GM12878 (cell line): ENCODE data around the gene ZNF710. TPM values are rescaled to one million over a fixed set of nuclear protein-coding genes. Genes with fewer than 3 reads are reported as not detected.

Experiments used
- ATAC-seq: fragments of 200-7000 bp; cut with Tn5 transposase; 3 replicates; pipeline ENCODE4 v1.9.1; 2020; ENCODE audit warnings: mild to moderate bottlenecking, moderate library complexity
- BruUV-seq: library from RNA; stranded (reverse); fragments of 400-500 nt; replicated peaks from 2 replicates; lab custom pipeline; 2021; lab: Mats Ljungman, UMichigan
- CTCF ChIA-PET: fragments of 300-600 bp; sonication (Branson Sonifier 250); formaldehyde crosslinking; extraction: SDS; loops from one replicate; lab custom pipeline; 2021; ENCODE audit warnings: inconsistent platforms; lab: Yijun Ruan, JAX
- POLR2A ChIA-PET: fragments of 350-600 bp; formaldehyde crosslinking; extraction: SDS; loops from one replicate; lab custom pipeline; 2021; ENCODE audit warnings: inconsistent platforms; lab: Charles Lee
- RAD21 ChIA-PET: fragments of 300-600 bp; sonication (Branson Sonifier 250); formaldehyde crosslinking; loops from one replicate; lab custom pipeline; 2023; ENCODE audit warnings: antibody characterized with exemption; ENCODE audit not compliant: unreplicated experiment; lab: Charles Lee
- SMC1A ChIA-PET: fragments of 300-600 bp; sonication (Branson Sonifier 250); formaldehyde crosslinking; loops from one replicate; lab custom pipeline; 2023; ENCODE audit not compliant: unreplicated experiment, uncharacterized antibody; lab: Charles Lee
- DNase-seq: peaks from one replicate; pipeline ENCODE4 v3.0.0-alpha.2; 2011; ENCODE audit warnings: low read depth, low spot score
- FAIRE-seq: peaks from 3 replicates; lab custom pipeline; 2011; peaks lifted over from hg19 to GRCh38; lab: Jason Lieb, UNC
- H2AFZ ChIP-seq: 2 replicates; pipeline ENCODE4 v1.6.0; 2011; ENCODE audit warnings: low read depth, low read length, control low read depth; ENCODE audit not compliant: control insufficient read depth
- H3K27ac ChIP-seq: 2 replicates; pipeline ENCODE4 v1.5.1; 2011; ENCODE audit warnings: control low read depth; ENCODE audit not compliant: control insufficient read depth, insufficient read depth
- H3K27me3 ChIP-seq, 2 experiments: replicated peaks in 1 of 2; 2 replicates each; pipeline versions ENCODE4 v1.6.0 to v1.6.1; 2011; ENCODE audit warnings: low read length in 1 of 2; ENCODE audit not compliant: control insufficient read depth in 2 of 2, insufficient read depth in 2 of 2
- H3K36me3 ChIP-seq, 2 experiments: 2 replicates each; pipeline ENCODE4 v1.5.1; 2011; ENCODE audit warnings: low read length in 1 of 2; ENCODE audit not compliant: control insufficient read depth in 2 of 2, insufficient read depth in 2 of 2
- H3K4me1 ChIP-seq: 2 replicates; pipeline ENCODE4 v1.6.1; 2011; ENCODE audit warnings: mild to moderate bottlenecking, low read length, moderate library complexity, mixed read lengths; ENCODE audit not compliant: control insufficient read depth, insufficient read depth
- H3K4me2 ChIP-seq: 2 replicates; pipeline ENCODE4 v1.6.0; 2011; ENCODE audit warnings: control low read depth; ENCODE audit not compliant: control insufficient read depth, insufficient read depth
- H3K4me3 ChIP-seq: fragments of 200-600 bp; sonication (generic); 2 replicates; pipeline ENCODE4 v1.5.1; 2016
- H3K79me2 ChIP-seq: 2 replicates; pipeline ENCODE4 v1.6.0; 2011; ENCODE audit warnings: low read length; ENCODE audit not compliant: control insufficient read depth, insufficient read depth
- H3K9ac ChIP-seq: 2 replicates; pipeline ENCODE4 v1.8.0; 2011; ENCODE audit warnings: low read length, control low read depth, mixed read lengths; ENCODE audit not compliant: control insufficient read depth, insufficient read depth
- H3K9me3 ChIP-seq: replicated peaks from 3 replicates; pipeline ENCODE4 v1.5.1; 2011; ENCODE audit warnings: mild to moderate bottlenecking, low read length; ENCODE audit not compliant: control insufficient read depth, insufficient read depth
- H4K20me1 ChIP-seq: 2 replicates; pipeline ENCODE4 v1.6.0; 2011; ENCODE audit not compliant: control insufficient read depth, insufficient read depth
- ASH2L ChIP-seq: fragments of 300-600, 200-600 bp; sonication (generic); IDR thresholded peaks from 2 replicates; pipeline ENCODE4 v1.6.1; 2017; ENCODE audit warnings: low read depth, mild to moderate bottlenecking, borderline replicate concordance
- BMI1 ChIP-seq: fragments of 450-650 bp; IDR thresholded peaks from 2 replicates; pipeline ENCODE4 v1.6.1; 2016; ENCODE audit warnings: mild to moderate bottlenecking, moderate library complexity, borderline replicate concordance
- CHD2 ChIP-seq: IDR thresholded peaks from 2 replicates; pipeline ENCODE4 v1.6.1; 2011; ENCODE audit warnings: low read depth, low read length, improper control_type of control experiment, borderline replicate concordance
- CREB1 ChIP-seq: IDR thresholded peaks from 2 replicates; pipeline ENCODE4 v1.6.1; 2012; ENCODE audit warnings: low read depth, mild to moderate bottlenecking, inconsistent platforms
- EP300 ChIP-seq, 2 experiments: fragments of 150-350 bp in 1 of 2; IDR thresholded peaks; 2 replicates each; pipeline ENCODE4 v1.6.1; 2011 to 2012; ENCODE audit warnings: low read depth in 2 of 2, low read length in 2 of 2, borderline replicate concordance in 1 of 2, improper control_type of control experiment in 1 of 2, inconsistent platforms in 1 of 2; ENCODE audit not compliant: control insufficient read depth in 1 of 2
- IKZF1 ChIP-seq: fragments of 450-650 bp; conservative IDR thresholded peaks from 2 replicates; pipeline ENCODE4 v1.6.1; 2017; ENCODE audit warnings: antibody characterized with exemption, mild to moderate bottlenecking
- KLF5 ChIP-seq: fragments of 450-650 bp; IDR thresholded peaks from 2 replicates; pipeline ENCODE4 v1.6.1; 2014; ENCODE audit warnings: mild to moderate bottlenecking; ENCODE audit not compliant: partially characterized antibody
- MTA2 ChIP-seq: fragments of 450-650 bp; IDR thresholded peaks from 2 replicates; pipeline ENCODE4 v1.6.1; 2016; ENCODE audit warnings: low read depth, mild to moderate bottlenecking, moderate library complexity
- NFYA ChIP-seq: IDR thresholded peaks from 2 replicates; pipeline ENCODE4 v1.6.1; 2011; ENCODE audit warnings: low read depth, mild to moderate bottlenecking, low read length, improper control_type of control experiment, borderline replicate concordance
- RAD51 ChIP-seq: fragments of 450-650 bp; IDR thresholded peaks from 2 replicates; pipeline ENCODE4 v1.6.1; 2016; ENCODE audit warnings: moderate library complexity, mild to moderate bottlenecking, inconsistent platforms
- RCOR1 ChIP-seq: conservative IDR thresholded peaks from 2 replicates; pipeline ENCODE4 v1.6.1; 2012; ENCODE audit warnings: low read depth, low read length, improper control_type of control experiment
- RFX5 ChIP-seq: IDR thresholded peaks from 2 replicates; pipeline ENCODE4 v1.6.1; 2011; ENCODE audit warnings: low read depth, low read length, improper control_type of control experiment
- ZNF24 ChIP-seq: fragments of 450-650 bp; IDR thresholded peaks from 2 replicates; pipeline ENCODE4 v1.6.1; 2017; ENCODE audit warnings: antibody characterized with exemption, mild to moderate bottlenecking
- WGBS: methylation state at CpG from one replicate; pipeline ENCODE4 v1.1.6; 2016; ENCODE audit warnings: low lambda C conversion rate; ENCODE audit not compliant: insufficient replicate concordance, insufficient coverage; ENCODE audit errors: missing lambda C conversion rate; 5-methylcytosine and 5-hydroxymethylcytosine counted together
- in situ Hi-C: fragments of 300-500 bp; cut with MboI; formaldehyde crosslinking; loops from 9 replicates; pipeline ENCODE4 v1.14.3; 2018; ENCODE audit warnings: mixed read lengths
- intact Hi-C: fragments of 100-400 bp; cut with micrococcal nuclease; formaldehyde crosslinking; loops from one replicate; pipeline ENCODE4 v1.14.2; 2022; ENCODE audit not compliant: unreplicated experiment
- polyA plus RNA-seq, 11 experiments: library from polyadenylated mRNA; depleted of rRNA in 4 of 11; unstranded in 6 of 11; stranded (reverse) in 5 of 11; fragments of >200 nt; fragmentation: Nextera tagmentation in 4 of 11; fragmentation: Illumina TruSeq in 1 of 11; extraction: Ambion mirVana in 4 of 11; extraction: Trizol in 1 of 11; gene quantifications; 1 replicate in 1 of 11; 2 replicates in 10 of 11; pipeline versions ENCODE4 v1.2.1 to v1.2.3, GENCODE V29; 2011 to 2016; ENCODE audit warnings: inconsistent platforms in 2 of 11, missing spikeins in 2 of 11, low read depth in 1 of 11
- total RNA-seq, 4 experiments: library from RNA; depleted of rRNA in 3 of 4; stranded (reverse); fragments of >200 nt in 3 of 4; fragmentation: Illumina TruSeq in 1 of 4; extraction: Trizol in 1 of 4; gene quantifications; 2 replicates each; pipeline versions ENCODE4 v1.2.1 to v1.2.3, GENCODE V29; 2013 to 2021
- TF ChIP-seq, protein P1 (sequence below): IDR thresholded peaks from 2 replicates; pipeline ENCODE4 v1.6.1; 2012; ENCODE audit warnings: low read depth, low read length, improper control_type of control experiment
- TF ChIP-seq, protein P2 (sequence below): fragments of 450-650 bp; IDR thresholded peaks from 2 replicates; pipeline ENCODE4 v1.6.1; 2018; ENCODE audit warnings: borderline replicate concordance, mild to moderate bottlenecking; ENCODE audit not compliant: partially characterized antibody

The ZNF710 gene
- total and polyA plus RNA-seq, 10 of the 15 experiments (the other 5 are each of a cell fraction or from before 2014, with no cell fraction given): 1.4 to 43.5 (median 9.8) TPM

- WGBS: 93% methylated on average over 37 of the region's 37 CpGs
- in situ Hi-C loops: no loop called here
- no peak overlapping the region for H3K4me2 ChIP-seq
- H3K36me3 ChIP-seq: peaks cover 16% of the 10 kb centered on the region in 2 experiments; a peak in 3 of 4 replicates
- H3K27ac ChIP-seq: no peak overlapping the region
- peaks cover 3% of the 10 kb centered on the region for H3K79me2 ChIP-seq
- no TSS peak for BruUV-seq
- FAIRE-seq: no peak
- CTCF ChIA-PET: interaction anchor here (7.5 kb wide), 1 partner anchor 169 kb away, joined by 85 read pairs; no protein-coding TSS in a partner anchor
- H3K4me1 ChIP-seq: peaks cover 7% of the 10 kb centered on the region
- H4K20me1 ChIP-seq: no peaks in the 10 kb centered on the region
- RAD21 ChIA-PET: no interaction called here
- SMC1A ChIA-PET: no interaction called here
- no peaks in the 10 kb centered on the region for H3K9me3 ChIP-seq
- TF ChIP-seq CHD2: no peak
- no peak for TF ChIP-seq KLF5
- TF ChIP-seq, protein P1, sequence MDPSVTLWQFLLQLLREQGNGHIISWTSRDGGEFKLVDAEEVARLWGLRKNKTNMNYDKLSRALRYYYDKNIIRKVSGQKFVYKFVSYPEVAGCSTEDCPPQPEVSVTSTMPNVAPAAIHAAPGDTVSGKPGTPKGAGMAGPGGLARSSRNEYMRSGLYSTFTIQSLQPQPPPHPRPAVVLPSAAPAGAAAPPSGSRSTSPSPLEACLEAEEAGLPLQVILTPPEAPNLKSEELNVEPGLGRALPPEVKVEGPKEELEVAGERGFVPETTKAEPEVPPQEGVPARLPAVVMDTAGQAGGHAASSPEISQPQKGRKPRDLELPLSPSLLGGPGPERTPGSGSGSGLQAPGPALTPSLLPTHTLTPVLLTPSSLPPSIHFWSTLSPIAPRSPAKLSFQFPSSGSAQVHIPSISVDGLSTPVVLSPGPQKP: no peak
- TF ChIP-seq EP300 (IDR thresholded peaks at IDR 0.05; ENCODE audit: borderline replicate concordance in 1 of 2, control insufficient read depth in 1 of 2, low read depth in 2 of 2, low read length in 2 of 2): no peak
- no peak for TF ChIP-seq NFYA
- no peak for TF ChIP-seq CREB1
- no peak for TF ChIP-seq ZNF24
- no peak for TF ChIP-seq RFX5
- TF ChIP-seq RCOR1: no peak
- no peak for TF ChIP-seq RAD51
- no peak for TF ChIP-seq MTA2
- TF ChIP-seq ASH2L: no peak
- no peak for TF ChIP-seq BMI1
- TF ChIP-seq, protein P2, sequence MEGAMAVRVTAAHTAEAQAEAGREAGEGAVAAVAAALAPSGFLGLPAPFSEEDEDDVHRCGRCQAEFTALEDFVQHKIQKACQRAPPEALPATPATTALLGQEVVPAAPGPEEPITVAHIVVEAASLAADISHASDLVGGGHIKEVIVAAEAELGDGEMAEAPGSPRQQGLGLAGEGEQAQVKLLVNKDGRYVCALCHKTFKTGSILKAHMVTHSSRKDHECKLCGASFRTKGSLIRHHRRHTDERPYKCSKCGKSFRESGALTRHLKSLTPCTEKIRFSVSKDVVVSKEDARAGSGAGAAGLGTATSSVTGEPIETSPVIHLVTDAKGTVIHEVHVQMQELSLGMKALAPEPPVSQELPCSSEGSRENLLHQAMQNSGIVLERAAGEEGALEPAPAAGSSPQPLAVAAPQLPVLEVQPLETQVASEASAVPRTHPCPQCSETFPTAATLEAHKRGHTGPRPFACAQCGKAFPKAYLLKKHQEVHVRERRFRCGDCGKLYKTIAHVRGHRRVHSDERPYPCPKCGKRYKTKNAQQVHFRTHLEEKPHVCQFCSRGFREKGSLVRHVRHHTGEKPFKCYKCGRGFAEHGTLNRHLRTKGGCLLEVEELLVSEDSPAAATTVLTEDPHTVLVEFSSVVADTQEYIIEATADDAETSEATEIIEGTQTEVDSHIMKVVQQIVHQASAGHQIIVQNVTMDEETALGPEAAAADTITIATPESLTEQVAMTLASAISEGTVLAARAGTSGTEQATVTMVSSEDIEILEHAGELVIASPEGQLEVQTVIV: no peak
- TF ChIP-seq IKZF1: no peak
- TF ChIP-seq, all 136 proteins: peak for 0
- intact Hi-C loops: no loop called here
- Histone ChIP-seq H3K27me3 (no peaks in the 10 kb centered on the region), H2AFZ (no peak overlapping the region), H3K9ac (no peak overlapping the region), H3K4me3 (no peak overlapping the region)
- DNase-seq (no peak), ATAC-seq (no peak)
- POLR2A ChIA-PET: no interaction called here
Observed at GRCh38 chr15:90067953-90068606, 67.0 kb downstream of the ZNF710 start.
